ENCODE data around the gene PGS1.

The PGS1 gene

DNA sequence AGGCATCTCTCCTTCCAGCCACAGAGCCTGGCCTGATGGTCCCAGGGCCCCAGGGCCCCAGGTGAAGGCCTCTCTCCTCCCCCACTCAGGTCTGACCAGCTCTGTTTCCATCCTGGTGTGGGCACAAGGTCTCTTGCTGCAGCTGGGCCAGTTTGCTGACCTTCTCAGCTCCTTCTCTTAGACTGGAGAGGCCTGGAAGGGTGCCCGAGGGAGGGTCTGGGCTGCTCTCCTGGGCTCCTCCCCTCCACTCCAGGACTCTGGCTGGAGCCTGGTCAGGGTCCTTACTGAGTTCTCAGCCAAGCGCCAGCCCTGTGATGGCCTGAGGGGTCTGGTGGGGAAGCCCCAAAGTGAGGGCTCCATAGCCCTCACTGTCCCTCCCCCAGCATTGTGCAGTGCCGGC is 31.0 kb upstream of the PGS1 start:
- DNase-seq (ENCODE audit: low spot score), result no peak

- DNase-seq (ENCODE audit: low spot score), result no peak
These were observed 30.2 kb upstream of the PGS1 start for GRCh38 chr17:78348055-78348770.

DNA sequence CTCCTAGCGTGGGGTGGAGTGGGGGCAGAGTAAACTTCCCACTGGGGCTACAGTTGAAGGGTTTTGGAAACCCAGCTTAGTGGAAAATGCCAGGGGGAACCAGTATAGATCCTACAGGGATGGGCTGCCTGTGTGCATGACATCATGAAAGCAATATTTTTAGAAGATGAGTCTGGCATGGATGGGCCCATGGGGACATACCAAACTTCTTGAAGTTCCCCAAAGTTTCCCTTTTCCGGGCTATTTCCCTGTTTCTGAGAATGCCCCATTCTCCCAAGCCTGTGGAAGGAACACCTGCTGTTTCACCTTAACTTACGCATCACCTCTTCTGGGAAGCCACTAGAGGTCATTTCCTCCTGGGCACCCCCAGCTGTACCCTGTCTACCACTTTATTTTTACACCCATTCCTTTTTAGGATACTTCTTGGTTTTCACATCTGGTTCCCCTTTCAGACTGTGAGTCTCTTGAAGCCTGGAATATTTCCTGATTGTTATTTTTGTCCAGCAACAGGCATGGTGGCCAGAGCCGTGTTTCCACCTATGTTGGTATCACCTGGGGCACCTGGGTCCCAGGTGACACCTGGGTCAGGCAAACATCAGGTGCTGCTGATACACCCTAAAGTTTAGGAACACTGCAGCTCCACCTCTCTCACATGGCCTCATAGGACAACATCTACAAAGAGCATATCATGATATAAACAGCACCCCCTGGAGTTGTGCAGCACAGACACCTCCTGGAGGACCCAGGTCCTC is 28.4 kb upstream of the PGS1 start:
- DNase-seq (ENCODE audit: low spot score), result no peak

- peak; percentile 87 for DNase-seq (ENCODE audit: low spot score)
These were observed 26.9 kb upstream of the PGS1 start for GRCh38 chr17:78351449-78352006.

DNA sequence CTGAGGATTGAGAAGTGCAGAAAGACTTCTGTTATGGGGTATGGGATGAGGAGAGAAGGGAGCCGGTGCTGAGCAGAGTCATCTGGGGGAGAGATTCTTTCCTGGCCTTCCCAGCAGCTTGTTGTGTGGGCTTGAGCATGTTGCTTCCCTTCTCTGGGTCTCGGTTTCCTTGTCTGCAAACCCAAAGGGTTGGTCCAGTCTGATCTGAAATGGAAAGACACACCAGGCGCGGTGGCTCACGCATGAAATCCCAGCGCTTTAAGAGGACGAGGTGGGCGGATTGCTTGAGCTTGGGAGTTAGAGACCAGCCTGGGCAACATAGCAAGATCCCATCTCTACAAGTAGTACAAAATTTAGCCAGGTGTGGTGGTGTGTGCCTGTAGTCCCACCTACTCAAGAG is 24.6 kb upstream of the PGS1 start:
- no peak for DNase-seq (ENCODE audit: low spot score)

- no peak for DNase-seq (ENCODE audit: low spot score)
These were observed 23.3 kb upstream of the PGS1 start for GRCh38 chr17:78355045-78355641.

GRCh38 chr17:78355701-78356100 is 22.7 kb upstream of the PGS1 start:
- DNase-seq (ENCODE audit: low spot score), result no peak

GRCh38 chr17:78356101-78356713 is 22.2 kb upstream of the PGS1 start:
- DNase-seq (ENCODE audit: low spot score), result peak; percentile 61

DNA sequence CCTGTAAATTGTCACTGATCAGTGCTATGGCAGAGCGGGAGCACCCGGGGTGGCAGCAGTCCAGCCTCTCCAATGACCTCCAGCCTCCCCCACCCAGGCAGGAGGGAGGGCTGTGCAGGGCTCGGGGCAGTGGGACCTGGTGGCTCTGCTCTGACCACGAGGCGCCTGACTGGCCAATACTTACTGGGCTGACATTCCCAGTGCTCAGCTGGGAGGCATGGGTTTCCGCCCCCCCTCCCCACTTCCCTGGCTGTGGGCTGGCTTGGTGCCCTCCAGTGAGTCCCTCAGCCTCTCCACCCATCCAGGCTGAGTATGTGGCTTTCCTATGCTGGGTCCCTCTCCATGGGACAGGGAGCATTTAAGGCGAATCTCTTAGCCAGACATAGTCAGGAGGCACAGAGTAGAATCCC is 21.3 kb upstream of the PGS1 start:
- peak; percentile 76 for DNase-seq (ENCODE audit: low spot score)

DNA sequence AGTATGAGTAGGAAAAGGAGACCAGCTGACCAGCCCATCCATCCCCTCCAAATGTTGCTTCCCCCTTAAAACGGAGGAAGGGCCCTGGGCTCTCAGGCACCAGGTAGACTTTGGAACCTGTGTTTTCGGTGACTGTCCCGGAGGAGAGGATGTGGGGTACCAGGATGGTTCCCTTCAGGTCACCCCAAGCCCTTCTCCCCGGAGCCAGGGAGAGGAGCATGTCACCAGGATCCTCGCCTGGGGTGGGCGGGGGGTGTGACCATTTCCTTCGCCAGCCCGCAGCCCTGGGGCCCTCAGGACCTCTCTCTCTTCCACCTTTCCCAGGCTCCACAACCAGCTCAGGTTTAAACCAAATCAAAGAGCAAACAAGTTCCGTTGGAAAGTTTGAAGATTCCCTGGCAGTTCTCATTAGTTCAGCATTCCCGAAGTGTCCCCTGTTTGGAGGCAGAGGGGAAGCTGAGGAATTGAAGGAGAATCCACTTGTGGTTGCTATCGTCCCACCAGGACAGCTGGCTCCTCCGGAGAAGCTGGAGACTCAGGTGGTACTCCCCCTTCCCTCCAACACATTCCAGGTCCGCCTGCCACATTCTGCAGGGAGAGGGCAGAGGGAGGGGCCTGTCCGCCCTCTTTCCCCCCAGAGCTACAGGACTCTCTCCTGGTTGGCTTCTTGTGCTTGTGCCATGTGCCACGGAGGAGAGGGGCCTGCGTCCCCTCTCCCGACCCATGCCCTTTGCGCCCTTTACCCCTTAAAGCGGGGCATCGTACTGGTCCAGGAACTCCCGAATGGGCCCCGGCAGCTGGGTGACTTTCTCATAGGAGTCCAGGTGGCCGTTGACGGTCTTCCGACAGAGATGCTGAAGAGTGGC is 20.5 kb upstream of the PGS1 start:
- no peak for DNase-seq (ENCODE audit: low spot score)

DNA sequence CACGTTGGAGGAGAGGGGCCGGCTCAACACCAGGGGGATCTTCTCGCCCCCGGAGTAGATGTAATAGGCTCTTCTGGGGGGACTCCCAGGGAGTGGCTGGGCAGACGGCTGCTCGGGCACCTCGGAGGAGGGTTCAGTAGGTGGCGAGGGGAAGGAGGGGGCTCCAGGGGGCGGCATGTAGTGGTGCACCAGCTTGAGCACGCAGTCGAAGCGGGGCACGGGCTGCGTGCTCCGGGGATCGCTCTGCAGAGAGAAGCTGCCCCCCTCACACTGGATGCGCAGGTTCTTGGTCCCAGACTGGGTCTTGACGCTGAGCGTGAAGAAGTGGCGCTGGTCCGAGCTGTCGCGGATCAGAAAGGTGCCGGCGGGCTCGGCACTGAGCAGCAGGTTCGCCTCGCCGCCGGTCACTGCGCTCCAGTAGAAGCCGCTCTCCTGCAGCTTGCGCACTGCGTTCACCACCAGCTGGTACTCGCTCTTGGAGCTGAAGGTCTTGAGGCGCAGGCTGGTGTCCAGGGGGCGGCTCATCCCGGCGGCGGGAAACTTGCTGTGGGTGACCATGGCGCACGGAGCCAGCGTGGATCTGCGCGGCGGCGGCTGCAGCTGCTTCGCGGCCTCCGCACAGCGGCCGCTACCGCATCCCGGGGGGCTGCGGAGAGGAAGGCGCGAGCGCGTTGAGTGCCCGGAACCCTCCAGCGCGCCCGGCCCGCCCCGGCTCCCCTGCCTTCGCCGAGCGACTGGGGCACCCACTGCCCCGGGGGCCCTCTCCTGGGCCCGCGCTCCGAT is 19.7 kb upstream of the PGS1 start:
- no peak for DNase-seq (ENCODE audit: low spot score)

- DNase-seq (ENCODE audit: low spot score), result peak; percentile 66
These were observed 19.0 kb upstream of the PGS1 start for GRCh38 chr17:78359321-78359996.

DNA sequence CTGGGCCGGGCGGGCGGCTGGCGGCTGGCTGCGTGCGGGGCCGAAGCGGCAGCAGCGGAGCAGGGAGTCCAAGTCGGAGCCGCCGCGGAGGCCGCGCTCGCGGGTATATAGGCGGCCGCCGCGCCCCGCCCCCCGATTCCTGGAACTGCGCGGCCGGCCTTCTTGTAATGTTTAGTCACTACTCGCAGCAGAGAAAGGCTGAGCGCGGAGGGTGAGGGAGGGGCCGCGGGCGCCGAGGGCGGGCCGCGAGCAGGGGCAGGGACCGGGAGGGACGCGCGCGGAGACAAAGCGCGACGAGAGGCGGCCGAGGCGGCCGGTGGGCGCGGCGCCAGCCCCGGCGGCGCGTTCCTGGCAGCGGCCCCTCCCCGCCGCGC is 18.5 kb upstream of the PGS1 start, which contains the start of gene SOCS3:
TSS of gene SOCS3 (minus strand) at position 81 of the 374 bp plus-strand sequence. CDS start 982 bp downstream, outside the sequence.
- peak; percentile 98 for DNase-seq (ENCODE audit: low spot score)

- DNase-seq (ENCODE audit: low spot score), result peak; percentile 94
These were observed 17.9 kb upstream of the PGS1 start for GRCh38 chr17:78360371-78361224.

DNA sequence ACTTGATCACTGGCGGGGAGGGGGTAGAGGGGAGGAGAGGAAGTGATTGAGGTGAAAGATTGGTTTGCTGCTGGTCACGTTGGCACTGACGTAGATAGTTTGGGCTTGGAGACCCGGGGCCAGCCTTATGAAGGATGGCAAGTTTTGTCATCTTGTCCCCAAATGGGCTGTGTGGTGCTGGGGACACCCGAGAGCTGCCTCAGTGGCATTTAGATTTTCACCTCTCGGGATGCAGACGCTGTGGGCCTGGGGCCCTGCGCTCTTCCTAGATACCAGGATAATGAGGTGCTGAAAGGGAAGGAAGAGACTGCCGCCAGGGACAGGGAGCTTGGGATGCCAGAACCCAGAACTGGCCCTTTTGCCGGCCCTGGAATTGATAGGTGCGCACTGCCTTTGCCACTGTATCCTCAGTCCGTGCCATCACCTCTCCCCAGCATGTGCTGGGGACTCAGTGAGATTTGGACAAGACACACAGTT is 17.2 kb upstream of the PGS1 start:
- no peak for DNase-seq (ENCODE audit: low spot score)

DNA sequence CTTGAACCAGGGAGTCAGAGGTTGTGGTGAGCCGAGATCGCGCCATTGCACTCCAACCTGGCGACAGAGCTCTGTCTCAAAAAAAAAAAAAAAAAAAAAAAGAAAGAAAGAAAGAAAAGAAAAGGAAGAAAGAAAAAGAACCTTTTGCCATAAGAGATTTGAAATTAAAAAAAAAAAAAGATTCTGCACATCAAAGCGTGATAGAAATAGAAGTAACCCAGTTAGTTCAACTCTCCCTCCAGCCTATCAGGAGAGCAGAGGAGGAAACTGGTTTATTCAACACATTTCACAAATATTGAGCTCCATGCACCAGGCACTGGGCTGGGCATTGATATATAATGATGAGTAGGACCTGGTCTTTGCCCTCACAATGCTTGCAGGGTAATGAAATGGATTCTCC is 16.2 kb upstream of the PGS1 start:
- DNase-seq (ENCODE audit: low spot score), result no peak

DNA sequence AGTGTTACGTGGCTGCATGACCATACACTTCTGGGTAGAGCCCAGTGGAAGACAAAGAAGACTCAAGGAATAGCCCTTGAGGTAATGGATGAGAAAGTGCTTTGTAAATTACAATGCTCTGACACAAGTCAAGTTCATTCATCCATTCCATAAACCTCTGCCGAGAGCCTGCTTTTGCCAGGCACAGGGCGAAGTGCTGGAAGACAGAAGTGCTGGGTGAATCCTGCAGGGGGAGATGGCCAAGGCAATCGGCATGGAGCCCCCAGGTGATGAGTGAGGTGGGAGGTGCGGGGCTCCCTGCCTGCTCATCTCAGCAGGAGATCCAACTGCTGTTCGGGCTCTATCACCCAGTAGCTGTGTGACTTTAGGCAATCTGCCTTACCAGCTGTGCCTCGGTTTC is 15.8 kb upstream of the PGS1 start:
- DNase-seq (ENCODE audit: low spot score), result no peak

DNA sequence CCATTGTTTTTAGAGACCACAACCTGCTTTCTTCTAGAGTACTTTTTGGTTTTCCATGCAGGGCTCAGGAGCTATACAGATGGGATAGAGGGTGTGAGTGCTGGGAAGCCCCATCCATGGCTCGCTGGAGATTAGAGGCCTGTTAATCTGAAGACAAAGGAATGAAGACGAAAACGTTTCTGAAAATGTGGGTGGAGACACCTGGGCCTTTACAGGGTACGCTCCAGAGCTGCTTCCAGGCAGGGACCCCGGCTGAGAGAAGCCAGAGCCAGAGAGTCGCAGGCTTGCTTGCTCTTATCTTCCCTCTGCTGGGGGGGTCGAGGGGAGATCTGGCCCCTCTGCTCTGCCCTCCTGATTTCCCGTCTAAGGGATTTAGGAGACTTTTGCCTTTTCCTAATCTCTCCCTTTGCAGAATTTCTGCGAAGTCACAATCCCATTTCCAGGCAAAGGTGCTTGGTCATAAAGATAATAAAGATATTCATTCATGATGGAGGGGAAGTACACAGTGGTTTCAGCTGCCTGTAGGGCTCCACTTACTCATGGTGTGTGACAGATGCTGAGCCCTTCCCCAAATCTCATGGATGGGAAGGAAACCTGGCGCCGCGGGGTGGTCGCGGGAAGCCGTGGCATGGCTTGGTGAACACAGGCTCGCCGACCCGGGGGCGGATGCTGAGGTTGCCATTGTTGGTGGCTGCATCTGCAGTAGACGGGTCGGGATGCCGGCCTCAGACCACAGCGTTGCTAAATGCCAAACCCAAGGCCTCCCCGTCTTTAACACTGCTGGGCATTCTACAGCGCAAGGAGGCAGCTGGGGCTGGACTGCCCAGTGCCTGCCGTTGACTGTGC is 13.8 kb upstream of the PGS1 start:
- DNase-seq (ENCODE audit: low spot score), result no peak
